Gastrocnemius medialis (tissue), 4 donors: ENCODE results near the gene PRKCE. TPM values are rescaled to one million over a fixed set of nuclear protein-coding genes. Genes with fewer than 3 reads are reported as not detected.

Experiments used
- ATAC-seq, 2 donors: fragments of 150-250 bp; one replicate each; pipeline ENCODE4 v1.9.1; 2016
- DNase-seq, 2 donors: peaks; one replicate each; pipeline ENCODE4 v3.0.0-alpha.2; 2019
- H3K27ac ChIP-seq, 4 donors: fragments of 200-600 bp; sonication (generic); 1 replicate in 1 of 4; 2 replicates in 3 of 4; pipeline ENCODE4 v1.5.1; 2016 to 2018; ENCODE audit warnings: mild to moderate bottlenecking in 2 of 4, moderate library complexity in 1 of 4
- H3K27me3 ChIP-seq, 3 donors: fragments of 200-600 bp; sonication (generic) in 2 of 3; 1 replicate in 1 of 3; 2 replicates in 2 of 3; pipeline versions ENCODE4 v1.5.1 to v1.6.0; 2016 to 2019; ENCODE audit warnings: mild to moderate bottlenecking in 1 of 3, moderate library complexity in 1 of 3
- H3K36me3 ChIP-seq, 2 donors: fragments of 200-600 bp; sonication (generic) in 1 of 2; one replicate each; pipeline ENCODE4 v1.5.1; 2017 to 2018
- H3K4me1 ChIP-seq, 2 donors: fragments of 200-600 bp; sonication (generic) in 1 of 2; one replicate each; pipeline ENCODE4 v1.5.1; 2016 to 2017; ENCODE audit warnings: mild to moderate bottlenecking in 2 of 2
- H3K4me3 ChIP-seq, 4 donors: fragments of 200-600 bp; sonication (generic) in 3 of 4; 1 replicate in 1 of 4; 2 replicates in 3 of 4; pipeline ENCODE4 v1.5.1; 2016 to 2019; ENCODE audit warnings: mild to moderate bottlenecking in 2 of 4
- H3K9me3 ChIP-seq, 3 donors: fragments of 200-600 bp; sonication (generic) in 2 of 3; 1 replicate in 1 of 3; 2 replicates in 2 of 3; pipeline ENCODE4 v1.5.1; 2016 to 2019
- CTCF ChIP-seq, 5 experiments: fragments of 450-650 bp in 3 of 5; fragments of 200-600 bp in 2 of 5; sonication (generic) in 2 of 5; IDR thresholded peaks in 4 of 5; conservative IDR thresholded peaks in 1 of 5; 1 replicate in 4 of 5; 2 replicates in 1 of 5; pipeline ENCODE4 v1.5.1; 2016 to 2019; ENCODE audit warnings: antibody characterized with exemption in 5 of 5, mild to moderate bottlenecking in 3 of 5, moderate library complexity in 3 of 5
- POLR2A ChIP-seq, 2 donors: fragments of 450-650 bp; IDR thresholded peaks; one replicate each; pipeline ENCODE4 v1.6.1; 2017; ENCODE audit warnings: antibody characterized with exemption in 2 of 2, mild to moderate bottlenecking in 2 of 2, moderate library complexity in 2 of 2
- in situ Hi-C, 4 donors: fragments of 200-750 bp; cut with MboI; loops; one replicate each; pipeline versions ENCODE4 v1.15.0 to v1.8.0; 2017; ENCODE audit warnings: low sequenced_read_pairs in 4 of 4
- intact Hi-C: fragments of 100-400 bp; cut with DNase I; formaldehyde crosslinking; loops from one replicate; pipeline ENCODE4 v1.15.1; 2023; ENCODE audit warnings: low total_unique reads
- total RNA-seq, 4 donors: library from RNA; depleted of rRNA; stranded (reverse); fragments of >200 nt; gene quantifications; one replicate each; pipeline versions ENCODE4 v1.1.0 to v1.2.3, GENCODE V29; 2016

The PRKCE gene
- total RNA-seq, 4 donors from 2014 or later, result 5.8 to 28.9 (median 11.8) TPM

DNA sequence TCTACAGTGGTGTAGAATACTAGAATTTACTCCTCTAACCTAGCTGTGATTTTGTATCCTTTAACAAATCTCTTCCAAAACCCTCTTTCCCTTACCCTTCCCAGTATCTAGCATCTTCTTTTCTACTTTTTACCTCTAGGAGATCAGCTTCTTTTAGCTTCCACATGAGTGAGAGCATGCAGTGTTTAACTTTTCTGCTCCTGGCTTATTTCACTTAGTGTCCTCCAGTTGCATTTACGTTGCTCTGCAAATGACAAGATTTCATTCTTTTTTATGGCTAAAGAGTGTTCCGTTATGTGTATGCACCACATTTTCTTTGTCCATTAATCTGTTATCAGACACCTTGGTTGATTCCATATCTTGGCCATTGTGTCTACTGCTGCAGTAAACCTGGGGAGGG lies 228.5 kb downstream of the PRKCE start:
- no peak overlapping the region for H3K27ac ChIP-seq
- in situ Hi-C loops, result loop anchor here in 1 of 4 donors (10.0 kb wide), 1 partner anchor 65 kb away; no protein-coding TSS in a partner anchor
- no peak for TF ChIP-seq CTCF (IDR thresholded peaks at IDR 0.05 in 4 of 5, conservative IDR thresholded peaks at IDR 0.05 in 1 of 5)
- no peak for TF ChIP-seq POLR2A (IDR thresholded peaks at IDR 0.05)
- H3K27me3 ChIP-seq, result no peaks in the 10 kb centered on the region
- H3K4me1 ChIP-seq, result peaks cover 22 to 35% of the 10 kb centered on the region in 2 donors
- ATAC-seq, result no peak
- intact Hi-C loops, result loop anchor here (5.0 kb wide), 1 partner anchor 53 kb away; no protein-coding TSS in a partner anchor
- DNase-seq, result no peak
- H3K9me3 ChIP-seq, result peaks cover 0 to 6% (median 0%) of the 10 kb centered on the region in 3 donors
- H3K36me3 ChIP-seq, result no peaks in the 10 kb centered on the region
- no peak overlapping the region for H3K4me3 ChIP-seq

- Histone ChIP-seq H3K4me1 (peaks cover 22 to 49% of the 10 kb centered on the region in 2 donors), H3K36me3 (no peaks in the 10 kb centered on the region), H3K27me3 (no peaks in the 10 kb centered on the region), H3K4me3 (peak overlapping the region in 1 of 4 donors; percentile 3), H3K9me3 (no peaks in the 10 kb centered on the region), H3K27ac (peak overlapping the region; percentile 54 to 78 (median 62))
- intact Hi-C loops (loop anchor here (5.0 kb wide), 1 partner anchor 55 kb away; no protein-coding TSS in a partner anchor), in situ Hi-C loops (no loop called here)
- DNase-seq, result no peak
- TF ChIP-seq POLR2A (IDR thresholded peaks at IDR 0.05) (no peak), CTCF (IDR thresholded peaks at IDR 0.05 in 4 of 5, conservative IDR thresholded peaks at IDR 0.05 in 1 of 5) (no peak)
- ATAC-seq, result peak; percentile 51 to 75
Observed at GRCh38 chr2:45881970-45882581, 230.6 kb downstream of the PRKCE start.

- DNase-seq, result peak; percentile 67 to 79
- intact Hi-C loops, result loop anchor here (5.0 kb wide), 1 partner anchor 56 kb away; no protein-coding TSS in a partner anchor
- ATAC-seq, result peak; percentile 81 to 86
- TF ChIP-seq CTCF (IDR thresholded peaks at IDR 0.05 in 4 of 5, conservative IDR thresholded peaks at IDR 0.05 in 1 of 5), result no peak
- TF ChIP-seq POLR2A (IDR thresholded peaks at IDR 0.05), result no peak
- H3K36me3 ChIP-seq, result no peaks in the 10 kb centered on the region
- in situ Hi-C loops, result no loop called here
- no peaks in the 10 kb centered on the region for H3K27me3 ChIP-seq
- H3K4me1 ChIP-seq, result peaks cover 22 to 55% of the 10 kb centered on the region in 2 donors
- no peaks in the 10 kb centered on the region for H3K9me3 ChIP-seq
- H3K27ac ChIP-seq, result peak overlapping the region; percentile 54 to 78 (median 62)
- peak overlapping the region in 2 of 4 donors; percentile 3 to 16 for H3K4me3 ChIP-seq
Observed at GRCh38 chr2:45882707-45883602, 231.5 kb downstream of the PRKCE start.

DNA sequence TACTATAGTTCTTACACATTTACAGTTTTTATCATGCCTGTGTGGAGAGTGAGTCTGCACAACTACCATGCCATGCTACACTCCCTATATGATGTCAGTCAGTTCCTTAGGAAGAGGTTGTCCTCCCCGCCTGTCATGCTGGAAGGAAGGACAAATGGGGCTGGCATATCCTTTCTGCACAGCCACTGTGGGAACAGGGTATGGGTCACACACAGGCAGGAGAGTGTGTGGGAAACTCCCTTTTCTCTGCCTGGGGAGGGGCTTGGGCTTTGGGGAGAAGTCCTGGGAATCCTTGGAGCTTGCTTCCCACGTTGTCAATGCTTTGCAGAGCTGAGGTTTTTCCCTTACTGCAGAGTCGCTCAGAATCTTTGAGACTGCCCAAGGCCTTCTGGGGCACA lies 232.1 kb downstream of the PRKCE start:
- DNase-seq, result no peak
- Histone ChIP-seq H3K9me3 (no peaks in the 10 kb centered on the region), H3K4me3 (no peak overlapping the region), H3K36me3 (no peaks in the 10 kb centered on the region), H3K27me3 (no peaks in the 10 kb centered on the region), H3K27ac (no peak overlapping the region), H3K4me1 (peaks cover 22 to 58% of the 10 kb centered on the region in 2 donors)
- in situ Hi-C loops, result no loop called here
- intact Hi-C loops, result loop anchor here (5.0 kb wide), 1 partner anchor 56 kb away; no protein-coding TSS in a partner anchor
- TF ChIP-seq POLR2A (IDR thresholded peaks at IDR 0.05), result no peak
- no peak for TF ChIP-seq CTCF (IDR thresholded peaks at IDR 0.05 in 4 of 5, conservative IDR thresholded peaks at IDR 0.05 in 1 of 5)
- no peak for ATAC-seq
